ENCODE measurements around the gene SGMS1. TPM values are rescaled to one million over a fixed set of nuclear protein-coding genes. Genes with fewer than 3 reads are reported as not detected.
"Not testable (repeated sequence)": the region's sequence is repeated elsewhere in the genome, so short reads cannot be mapped to it uniquely, and the experiment has no call there.

Gene SGMS1
- total RNA-seq, 3 donors from 2014 or later: 66.5 to 114 (median 80.1) TPM

- no peak for DNase-seq (ENCODE audit: low spot score in 2 of 2)
- intact Hi-C loops (cut with DNase I; ENCODE audit: low total_unique reads): no loop called here
These were observed 73.4 kb downstream of the SGMS1 start for GRCh38 chr10:50550291-50550839.

DNA sequence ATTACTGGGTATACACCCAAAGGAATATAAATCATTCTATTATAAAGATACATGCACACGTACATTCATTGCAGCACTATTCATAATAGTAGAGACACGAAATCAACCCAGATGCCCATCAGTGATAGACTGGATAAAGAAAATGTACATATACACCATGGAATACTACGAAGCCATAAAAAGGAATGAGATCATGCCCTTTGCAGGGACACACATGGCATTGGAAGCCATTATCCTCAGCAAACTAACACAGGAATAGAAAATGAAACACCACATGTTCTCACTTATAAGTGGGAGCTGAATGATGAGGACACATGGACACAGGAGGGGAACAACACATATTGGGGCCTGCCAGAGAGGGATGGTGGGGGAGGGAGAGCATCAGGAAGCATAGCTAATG is 74.6 kb downstream of the SGMS1 start:
- DNase-seq (ENCODE audit: low spot score in 2 of 2); H3K27ac ChIP-seq; H3K27me3 ChIP-seq; H3K36me3 ChIP-seq; H3K4me3 ChIP-seq; H3K9me3 ChIP-seq; H3K4me1 ChIP-seq; intact Hi-C loops (cut with DNase I; ENCODE audit: low total_unique reads): not testable (repeated sequence)

More at GRCh38 chr10:50550291-50550839, 73.4 kb downstream of the SGMS1 start:
- H3K4me1 ChIP-seq: peaks cover 0 to 2% of the 10 kb centered on the region in 2 donors
- H3K36me3 ChIP-seq: no peaks in the 10 kb centered on the region
- no peak overlapping the region for H3K4me3 ChIP-seq
- H3K27me3 ChIP-seq: no peaks in the 10 kb centered on the region
- H3K9me3 ChIP-seq: peaks cover 0 to 5% of the 10 kb centered on the region in 2 donors
- no peak overlapping the region for H3K27ac ChIP-seq
- no peak for TF ChIP-seq POLR2AphosphoS5 (IDR thresholded peaks at IDR 0.05)
- TF ChIP-seq CTCF (IDR thresholded peaks at IDR 0.05): no peak
- no peak for TF ChIP-seq POLR2A (IDR thresholded peaks at IDR 0.05)

GRCh38 chr10:50548481-50548880 is 75.3 kb downstream of the SGMS1 start:
- H3K36me3 ChIP-seq; H3K27ac ChIP-seq; H3K9me3 ChIP-seq; H3K4me3 ChIP-seq; intact Hi-C loops (cut with DNase I; ENCODE audit: low total_unique reads); H3K4me1 ChIP-seq; H3K27me3 ChIP-seq; DNase-seq (ENCODE audit: low spot score in 2 of 2): not testable (repeated sequence)

DNA sequence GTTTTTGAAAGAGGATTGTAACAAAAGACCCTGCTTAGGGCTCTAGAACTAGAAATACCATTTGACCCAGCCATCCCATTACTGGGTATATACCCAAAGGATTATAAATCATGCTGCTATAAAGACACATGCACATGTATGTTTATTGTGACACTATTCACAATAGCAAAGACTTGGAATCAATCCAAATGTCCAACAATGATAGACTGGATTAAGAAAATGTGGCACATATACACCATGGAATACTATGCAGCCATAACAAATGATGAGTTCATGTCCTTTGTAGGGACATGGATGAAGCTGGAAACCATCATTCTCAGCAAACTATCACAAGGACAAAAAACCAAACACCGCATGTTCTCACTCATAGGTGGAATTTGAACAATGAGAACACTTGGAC is 77.5 kb downstream of the SGMS1 start:
- H3K4me1 ChIP-seq; H3K4me3 ChIP-seq; H3K36me3 ChIP-seq; H3K27me3 ChIP-seq; H3K27ac ChIP-seq; H3K9me3 ChIP-seq; DNase-seq (ENCODE audit: low spot score in 2 of 2); intact Hi-C loops (cut with DNase I; ENCODE audit: low total_unique reads): not testable (repeated sequence)

DNA sequence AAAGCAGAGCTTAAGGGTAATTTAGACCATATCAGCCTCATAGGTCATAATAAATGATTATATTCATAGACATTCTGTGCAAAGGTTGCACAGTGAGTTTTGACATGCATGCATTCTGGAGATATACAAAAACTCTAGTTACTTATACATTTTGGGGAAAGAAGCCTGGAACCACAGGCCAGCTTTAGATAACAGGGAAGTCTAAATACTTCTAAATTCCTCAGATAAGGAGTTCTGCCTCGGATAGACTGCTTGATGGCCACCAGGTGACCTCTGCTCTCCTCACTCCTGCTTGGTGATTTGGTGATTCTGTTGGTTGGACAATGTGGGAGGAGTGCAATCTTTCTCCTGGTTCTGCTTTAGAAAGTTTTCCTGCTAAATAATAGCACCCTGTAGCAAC is 77.9 kb downstream of the SGMS1 start:
- DNase-seq (ENCODE audit: low spot score in 2 of 2): no peak
- TF ChIP-seq POLR2AphosphoS5 (IDR thresholded peaks at IDR 0.05) (no peak), CTCF (IDR thresholded peaks at IDR 0.05) (no peak), POLR2A (IDR thresholded peaks at IDR 0.05) (no peak)

DNA sequence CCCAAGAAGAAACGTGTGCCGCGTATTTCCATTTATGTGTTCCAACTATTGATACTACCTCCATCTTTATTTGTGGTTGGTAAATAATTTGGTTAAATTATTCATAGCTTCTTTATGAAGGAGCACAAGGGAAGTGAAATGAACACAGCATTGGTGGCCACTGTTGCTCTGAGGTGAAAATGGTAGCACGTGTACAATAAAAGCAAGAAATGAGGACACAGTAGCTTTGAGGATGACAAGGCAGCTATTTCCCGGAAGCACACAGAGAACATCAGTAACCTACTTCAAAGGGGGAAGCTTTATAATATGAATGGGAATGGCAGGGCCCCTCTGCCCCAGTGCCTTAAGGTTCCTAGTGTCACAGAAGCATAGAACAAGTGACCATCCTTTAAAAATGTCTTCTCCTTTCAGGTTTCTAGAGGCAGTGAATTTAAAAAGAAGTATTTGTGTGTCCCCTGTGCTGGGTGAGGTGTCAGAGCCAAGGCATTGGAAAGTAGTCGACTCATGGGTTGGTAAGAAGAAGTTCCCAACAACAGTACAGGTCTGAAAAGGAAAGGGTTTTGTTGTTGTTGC is 78.8 kb downstream of the SGMS1 start:
- Histone ChIP-seq H3K27ac (no peak overlapping the region), H3K27me3 (no peaks in the 10 kb centered on the region), H3K9me3 (peaks cover 0 to 5% of the 10 kb centered on the region in 2 donors), H3K36me3 (no peaks in the 10 kb centered on the region), H3K4me3 (no peak overlapping the region), H3K4me1 (no peaks in the 10 kb centered on the region)
- no peak for TF ChIP-seq CTCF (IDR thresholded peaks at IDR 0.05)
- no peak for TF ChIP-seq POLR2A (IDR thresholded peaks at IDR 0.05)
- TF ChIP-seq POLR2AphosphoS5 (IDR thresholded peaks at IDR 0.05): no peak
- no peak for DNase-seq (ENCODE audit: low spot score in 2 of 2)
- intact Hi-C loops (cut with DNase I; ENCODE audit: low total_unique reads): no loop called here

More for the DNA sequence above, 77.9 kb downstream of the SGMS1 start:
- Histone ChIP-seq H3K27ac (no peak overlapping the region), H3K36me3 (no peaks in the 10 kb centered on the region), H3K27me3 (no peaks in the 10 kb centered on the region), H3K9me3 (peaks cover 0 to 5% of the 10 kb centered on the region in 2 donors), H3K4me3 (no peak overlapping the region), H3K4me1 (no peaks in the 10 kb centered on the region)
- intact Hi-C loops (cut with DNase I; ENCODE audit: low total_unique reads): no loop called here

Data from breast epithelium (tissue), 4 donors.